ENCODE data around the gene ONECUT2.

DNA sequence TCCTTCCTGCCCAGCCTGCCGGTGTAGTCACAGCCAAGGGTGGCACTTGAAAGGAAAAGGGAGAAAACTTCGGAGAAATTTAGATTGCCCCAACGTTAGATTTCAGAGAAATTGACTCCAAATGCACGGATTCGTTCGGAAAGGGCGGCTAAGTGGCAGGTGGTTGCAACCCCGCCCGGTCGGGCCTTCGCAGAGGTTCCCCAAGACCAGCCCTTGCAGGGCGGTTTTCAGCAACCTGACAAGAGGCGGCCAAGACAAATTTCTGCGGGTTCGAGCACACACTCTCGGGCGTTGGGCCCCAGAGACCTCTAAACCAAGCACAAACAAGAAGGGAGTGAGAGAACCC lies 4.8 kb downstream of the ONECUT2 start:
- TF ChIP-seq, protein P1, sequence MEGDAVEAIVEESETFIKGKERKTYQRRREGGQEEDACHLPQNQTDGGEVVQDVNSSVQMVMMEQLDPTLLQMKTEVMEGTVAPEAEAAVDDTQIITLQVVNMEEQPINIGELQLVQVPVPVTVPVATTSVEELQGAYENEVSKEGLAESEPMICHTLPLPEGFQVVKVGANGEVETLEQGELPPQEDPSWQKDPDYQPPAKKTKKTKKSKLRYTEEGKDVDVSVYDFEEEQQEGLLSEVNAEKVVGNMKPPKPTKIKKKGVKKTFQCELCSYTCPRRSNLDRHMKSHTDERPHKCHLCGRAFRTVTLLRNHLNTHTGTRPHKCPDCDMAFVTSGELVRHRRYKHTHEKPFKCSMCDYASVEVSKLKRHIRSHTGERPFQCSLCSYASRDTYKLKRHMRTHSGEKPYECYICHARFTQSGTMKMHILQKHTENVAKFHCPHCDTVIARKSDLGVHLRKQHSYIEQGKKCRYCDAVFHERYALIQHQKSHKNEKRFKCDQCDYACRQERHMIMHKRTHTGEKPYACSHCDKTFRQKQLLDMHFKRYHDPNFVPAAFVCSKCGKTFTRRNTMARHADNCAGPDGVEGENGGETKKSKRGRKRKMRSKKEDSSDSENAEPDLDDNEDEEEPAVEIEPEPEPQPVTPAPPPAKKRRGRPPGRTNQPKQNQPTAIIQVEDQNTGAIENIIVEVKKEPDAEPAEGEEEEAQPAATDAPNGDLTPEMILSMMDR (IDR thresholded peaks at IDR 0.05), result no peak
- no peak for TF ChIP-seq POLR2AphosphoS5 (IDR thresholded peaks at IDR 0.05)
- no peak for TF ChIP-seq POLR2A (IDR thresholded peaks at IDR 0.05)
